ENCODE data around the gene GALNT9.
"Not testable (repeated sequence)": the region's sequence is repeated elsewhere in the genome, so short reads cannot be mapped to it uniquely, and the experiment has no call there.

- TF ChIP-seq TCF4 (CRISPR knock-in tag; IDR thresholded peaks at IDR 0.05; ENCODE audit: borderline replicate concordance); CREB5 (CRISPR knock-in tag; IDR thresholded peaks at IDR 0.05; ENCODE audit: low read depth); PATZ1 (CRISPR knock-in tag; IDR thresholded peaks at IDR 0.05; ENCODE audit: borderline replicate concordance); ZNF565 (CRISPR knock-in tag; conservative IDR thresholded peaks at IDR 0.05; ENCODE audit: low read depth); POU6F1 (CRISPR knock-in tag; IDR thresholded peaks at IDR 0.05; ENCODE audit: borderline replicate concordance, low read depth); ARNTL (CRISPR knock-in tag; IDR thresholded peaks at IDR 0.05; ENCODE audit: borderline replicate concordance, low read depth); TOX (CRISPR knock-in tag; IDR thresholded peaks at IDR 0.05; ENCODE audit: borderline replicate concordance): not testable (repeated sequence)
These were observed 49.7 kb upstream of the GALNT9 start for GRCh38 chr12:132379057-132379456.
